SIG-M5 treated with dmso at 0.1 percent for 504 hours (cell line): ENCODE data around the gene SLC11A1.
A peak's percentile ranks its signal among the peaks of the same experiment; 100 is the strongest.

ENCODE experiments used
- DNase-seq: peaks from one replicate; lab custom pipeline; 2025; ENCODE audit not compliant: unreplicated experiment; lab: John Stamatoyannopoulos, UW

Gene SLC11A1

DNA sequence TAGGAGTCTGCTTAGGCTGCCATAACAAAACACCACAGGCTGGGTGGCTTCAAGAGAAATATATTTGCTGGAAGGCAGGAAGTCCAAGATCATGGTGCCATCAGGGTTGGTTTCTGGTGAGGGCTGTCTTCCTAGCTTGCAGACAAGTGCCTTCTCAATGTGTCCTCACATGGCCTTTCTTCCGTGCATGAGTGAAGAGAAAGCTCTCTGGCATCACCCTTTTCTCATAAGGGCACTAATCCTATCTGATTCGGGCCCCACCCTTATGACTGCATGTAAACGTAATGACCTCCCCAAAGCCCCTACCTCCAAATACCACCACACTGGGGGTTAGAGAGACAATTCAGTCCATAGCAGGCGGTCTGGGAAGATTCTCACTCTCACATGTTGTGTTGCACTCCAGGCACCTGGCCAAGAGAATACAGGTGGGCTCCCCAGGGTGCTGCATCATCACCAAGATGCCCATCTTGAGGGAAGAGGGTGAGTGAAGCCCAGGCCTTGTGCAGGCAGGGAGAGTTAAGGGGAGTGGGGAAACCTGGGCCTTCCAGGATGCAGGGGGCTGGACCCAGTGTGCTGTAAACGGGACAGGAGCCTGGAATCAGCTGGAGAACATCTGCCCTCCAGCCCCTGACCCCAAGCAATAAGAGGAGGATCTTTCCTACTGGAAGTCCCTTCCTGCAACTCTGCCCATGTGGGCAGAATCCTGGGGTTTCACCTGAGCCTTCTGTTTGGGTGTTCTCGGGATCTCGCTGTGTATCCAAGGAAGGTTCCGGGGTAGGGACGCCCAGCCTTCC lies 15.3 kb upstream of the SLC11A1 start:
- no peak for DNase-seq

GRCh38 chr2:218367415-218368149 lies 14.5 kb upstream of the SLC11A1 start:
- DNase-seq, result peak; percentile 95

- no peak for DNase-seq
Measured at GRCh38 chr2:218368150-218368528, 13.9 kb upstream of the SLC11A1 start.

- peak; percentile 65 for DNase-seq
Measured at GRCh38 chr2:218368621-218369153, 13.4 kb upstream of the SLC11A1 start.

- DNase-seq, result peak; percentile 56
Measured at GRCh38 chr2:218369330-218369729, 12.7 kb upstream of the SLC11A1 start.

- peak; percentile 100 for DNase-seq
Measured at GRCh38 chr2:218370410-218371063, 11.5 kb upstream of the SLC11A1 start.

DNA sequence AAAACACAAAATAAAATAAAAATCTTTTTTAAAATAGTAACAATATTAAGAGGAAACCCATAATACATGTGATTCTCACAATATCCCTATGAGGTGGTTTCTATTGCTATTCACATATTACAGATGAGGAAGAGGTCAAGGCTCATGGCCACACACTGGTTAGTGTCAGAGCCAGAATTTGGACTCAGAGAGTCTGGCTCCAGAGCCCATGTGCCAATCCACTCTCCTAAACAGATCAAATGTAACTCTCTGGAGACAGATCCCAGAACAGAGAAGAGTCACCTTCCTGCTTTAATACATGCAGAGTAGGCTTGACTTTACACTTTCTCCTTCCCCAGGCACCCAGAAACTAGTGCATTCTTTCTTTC lies 10.1 kb upstream of the SLC11A1 start:
- DNase-seq, result no peak

GRCh38 chr2:218374795-218375194 lies 7.3 kb upstream of the SLC11A1 start:
- no peak for DNase-seq

- DNase-seq, result no peak
Measured at GRCh38 chr2:218375212-218375611, 6.9 kb upstream of the SLC11A1 start.

- peak; percentile 64 for DNase-seq
Measured at GRCh38 chr2:218378053-218378452, 4.0 kb upstream of the SLC11A1 start.

DNA sequence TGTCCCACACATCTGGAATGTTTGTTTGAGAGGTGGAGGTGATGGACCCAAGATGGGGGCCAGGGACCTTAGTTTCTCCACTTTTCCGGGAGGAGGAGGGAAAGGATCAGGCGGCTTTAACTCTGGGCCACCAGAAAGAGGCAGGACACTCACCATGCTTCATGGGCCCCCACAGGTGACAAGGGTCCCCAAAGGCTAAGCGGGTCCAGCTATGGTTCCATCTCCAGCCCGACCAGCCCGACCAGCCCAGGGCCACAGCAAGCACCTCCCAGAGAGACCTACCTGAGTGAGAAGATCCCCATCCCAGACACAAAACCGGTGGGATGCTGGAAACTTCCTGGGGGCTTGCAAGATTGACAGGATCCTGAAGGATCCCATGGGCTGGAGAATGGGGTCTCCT lies 712 bp downstream of the SLC11A1 start:
- no peak for DNase-seq

DNA sequence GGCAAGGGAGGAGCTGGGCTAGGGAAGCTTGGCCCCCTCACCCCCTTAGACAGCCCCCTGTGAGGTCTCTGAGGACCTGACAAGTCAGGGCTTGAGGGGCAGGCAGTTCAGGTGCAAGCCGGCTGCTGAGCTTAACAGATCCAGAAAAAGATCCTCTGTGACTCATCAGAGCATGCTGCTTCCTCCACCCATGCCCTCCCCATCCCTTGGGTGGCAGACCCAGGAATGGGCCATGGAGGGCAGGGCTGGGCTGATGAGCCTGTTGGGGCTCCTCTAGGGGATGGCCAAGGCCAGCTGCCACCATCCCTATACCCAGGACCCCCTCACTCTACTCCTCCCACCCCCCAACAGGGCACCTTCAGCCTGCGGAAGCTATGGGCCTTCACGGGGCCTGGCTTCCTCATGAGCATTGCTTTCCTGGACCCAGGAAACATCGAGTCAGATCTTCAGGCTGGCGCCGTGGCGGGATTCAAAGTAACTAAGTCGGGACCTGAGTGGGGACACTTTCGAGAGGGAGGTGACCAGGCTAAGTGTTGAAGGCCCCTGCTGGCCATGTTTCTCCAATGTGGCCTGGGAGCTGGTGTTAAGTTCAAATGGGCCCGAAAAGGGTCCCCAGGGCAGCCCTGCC lies 1.9 kb downstream of the SLC11A1 start:
- DNase-seq, result peak; percentile 46

DNA sequence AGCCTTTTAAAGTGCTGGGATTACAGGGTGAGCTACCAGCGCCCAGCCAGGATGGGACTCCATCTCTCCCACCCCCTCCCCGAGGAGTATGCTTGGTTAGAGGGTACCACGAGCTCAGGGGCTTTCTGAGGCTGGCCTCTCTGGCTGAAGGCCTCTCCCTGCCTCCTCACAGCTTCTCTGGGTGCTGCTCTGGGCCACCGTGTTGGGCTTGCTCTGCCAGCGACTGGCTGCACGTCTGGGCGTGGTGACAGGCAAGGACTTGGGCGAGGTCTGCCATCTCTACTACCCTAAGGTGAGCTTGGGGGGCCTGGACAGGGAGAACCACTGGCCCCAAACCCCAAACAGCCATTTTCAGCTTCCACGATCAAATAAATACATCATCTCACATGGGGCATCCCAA lies 2.9 kb downstream of the SLC11A1 start:
- DNase-seq, result no peak

DNA sequence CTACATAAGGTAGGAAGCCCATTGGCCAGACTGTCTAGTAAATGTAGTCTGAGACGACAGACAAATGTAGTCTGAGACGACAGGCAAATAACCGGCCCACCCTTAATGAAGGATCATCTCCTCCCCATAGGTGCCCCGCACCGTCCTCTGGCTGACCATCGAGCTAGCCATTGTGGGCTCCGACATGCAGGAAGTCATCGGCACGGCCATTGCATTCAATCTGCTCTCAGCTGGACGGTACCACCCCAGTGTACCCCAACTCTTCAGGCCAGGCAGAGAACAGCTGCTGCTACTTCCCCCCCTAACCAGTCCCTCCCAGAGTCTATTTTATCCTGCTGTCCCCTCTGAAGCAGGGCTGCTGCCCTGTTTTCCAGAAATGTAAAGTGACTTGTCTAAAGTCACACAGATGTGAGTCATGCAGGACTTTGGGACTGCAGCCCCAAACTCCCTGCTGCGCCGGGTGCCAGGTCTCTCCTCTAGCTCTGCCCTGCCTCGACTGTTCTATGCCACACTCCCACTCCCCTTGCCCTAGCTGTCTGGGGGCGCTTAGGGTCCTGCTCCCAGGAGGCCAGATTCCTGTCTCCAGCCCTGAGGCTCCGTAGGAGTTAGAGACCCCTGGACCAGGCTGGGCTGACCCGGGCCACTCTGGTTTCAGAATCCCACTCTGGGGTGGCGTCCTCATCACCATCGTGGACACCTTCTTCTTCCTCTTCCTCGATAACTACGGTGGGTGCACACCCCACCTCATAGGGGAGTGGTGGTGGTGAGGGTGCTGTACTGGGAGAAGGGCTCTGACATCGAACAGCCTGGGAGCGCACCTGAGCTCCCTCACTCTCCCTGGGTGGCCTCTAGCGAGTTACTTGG lies 4.7 kb downstream of the SLC11A1 start:
- no peak for DNase-seq

GRCh38 chr2:218387369-218388194 lies 5.5 kb downstream of the SLC11A1 start:
- DNase-seq, result no peak

GRCh38 chr2:218389333-218390150 lies 7.5 kb downstream of the SLC11A1 start:
- no peak for DNase-seq

DNA sequence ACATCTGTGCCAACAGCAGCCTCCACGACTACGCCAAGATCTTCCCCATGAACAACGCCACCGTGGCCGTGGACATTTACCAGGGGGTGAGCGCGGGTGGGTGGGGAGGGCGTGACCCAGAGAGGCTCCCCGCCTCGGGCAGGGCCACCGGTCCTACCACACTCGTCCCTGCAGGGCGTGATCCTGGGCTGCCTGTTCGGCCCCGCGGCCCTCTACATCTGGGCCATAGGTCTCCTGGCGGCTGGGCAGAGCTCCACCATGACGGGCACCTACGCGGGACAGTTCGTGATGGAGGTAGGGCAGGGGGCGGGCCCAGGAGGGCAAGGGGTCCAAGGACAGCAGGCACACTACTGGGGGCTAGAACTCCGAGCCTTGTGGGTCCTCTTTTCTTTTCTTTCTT lies 9.1 kb downstream of the SLC11A1 start:
- no peak for DNase-seq

DNA sequence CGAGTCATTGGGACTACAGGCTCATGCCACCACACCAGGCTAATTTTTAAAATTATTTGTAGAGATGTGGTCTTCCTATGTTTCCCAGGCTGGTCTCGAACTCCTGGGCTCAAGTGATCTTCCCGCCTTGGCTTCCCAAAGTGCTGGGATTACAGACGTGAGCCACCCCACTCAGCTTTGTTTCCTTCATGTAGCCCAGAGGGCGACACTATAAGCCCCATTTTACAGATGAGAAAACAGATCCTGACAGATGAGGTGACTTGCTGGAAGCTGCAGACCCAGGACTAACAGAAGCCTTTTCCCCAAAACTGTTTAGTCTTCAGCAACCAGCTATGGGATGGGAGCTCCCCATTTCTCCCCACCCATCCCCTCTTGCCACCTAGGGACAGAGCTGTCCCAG lies 10.4 kb downstream of the SLC11A1 start:
- DNase-seq, result no peak
